T-helper 1 cell (primary cell): ENCODE results near the gene GIMD1.
"Not testable (repeated sequence)": the region's sequence is repeated elsewhere in the genome, so short reads cannot be mapped to it uniquely, and the experiment has no call there.

Source experiments
- DNase-seq, 5 donors: peaks; one replicate each; pipeline ENCODE4 v3.0.0-alpha.2; 2012 to 2020
- total RNA-seq, 4 donors: gene quantifications; one replicate each; lab custom pipeline; 2026; lab: John Stamatoyannopoulos, UW

GIMD1 gene
- 0 reads per million in 4 donors for total RNA-seq

DNA sequence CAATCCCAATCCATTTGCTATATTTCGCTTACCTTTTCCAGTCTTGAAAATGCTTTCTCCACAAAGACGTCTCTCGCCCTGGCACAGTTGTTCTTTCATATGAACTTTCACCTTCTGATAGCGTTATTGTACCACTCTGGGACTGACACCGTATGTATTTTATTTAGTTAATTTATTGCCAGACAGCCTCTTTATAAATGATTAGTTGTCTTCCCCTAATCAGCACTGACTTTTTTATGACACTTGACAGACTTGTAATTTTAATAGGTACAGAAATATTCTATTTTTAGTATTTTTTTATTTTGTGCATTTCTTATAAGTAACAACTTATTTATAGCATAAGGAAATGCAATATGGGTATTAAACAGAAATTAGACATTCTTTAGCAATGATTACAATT, at the start of gene GIMD1:
GIMD1 (minus strand) TSS at position 101 of the 400 bp plus-strand sequence. CDS start 1,343 bp downstream, outside the sequence.
- DNase-seq = no peak

DNA sequence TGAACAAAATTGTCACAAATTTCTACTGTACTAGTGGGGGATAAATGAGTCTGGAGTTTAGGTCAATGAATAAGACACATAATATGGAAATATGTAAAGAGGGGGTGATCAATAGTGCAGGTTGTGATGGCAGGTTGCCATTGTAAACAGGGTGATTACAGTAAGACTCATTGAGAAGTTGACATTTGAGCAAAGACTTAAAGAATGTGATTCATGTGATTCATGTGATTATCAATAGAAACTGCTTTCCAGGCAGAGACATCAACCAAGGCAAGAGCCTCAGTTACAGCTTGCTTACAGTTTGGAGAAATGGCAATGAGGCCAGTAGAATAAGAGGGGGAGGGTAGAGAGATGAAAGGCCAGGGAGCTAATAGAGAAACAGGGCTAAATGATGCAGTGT, 45.8 kb upstream of the GIMD1 start:
- DNase-seq = no peak

DNA sequence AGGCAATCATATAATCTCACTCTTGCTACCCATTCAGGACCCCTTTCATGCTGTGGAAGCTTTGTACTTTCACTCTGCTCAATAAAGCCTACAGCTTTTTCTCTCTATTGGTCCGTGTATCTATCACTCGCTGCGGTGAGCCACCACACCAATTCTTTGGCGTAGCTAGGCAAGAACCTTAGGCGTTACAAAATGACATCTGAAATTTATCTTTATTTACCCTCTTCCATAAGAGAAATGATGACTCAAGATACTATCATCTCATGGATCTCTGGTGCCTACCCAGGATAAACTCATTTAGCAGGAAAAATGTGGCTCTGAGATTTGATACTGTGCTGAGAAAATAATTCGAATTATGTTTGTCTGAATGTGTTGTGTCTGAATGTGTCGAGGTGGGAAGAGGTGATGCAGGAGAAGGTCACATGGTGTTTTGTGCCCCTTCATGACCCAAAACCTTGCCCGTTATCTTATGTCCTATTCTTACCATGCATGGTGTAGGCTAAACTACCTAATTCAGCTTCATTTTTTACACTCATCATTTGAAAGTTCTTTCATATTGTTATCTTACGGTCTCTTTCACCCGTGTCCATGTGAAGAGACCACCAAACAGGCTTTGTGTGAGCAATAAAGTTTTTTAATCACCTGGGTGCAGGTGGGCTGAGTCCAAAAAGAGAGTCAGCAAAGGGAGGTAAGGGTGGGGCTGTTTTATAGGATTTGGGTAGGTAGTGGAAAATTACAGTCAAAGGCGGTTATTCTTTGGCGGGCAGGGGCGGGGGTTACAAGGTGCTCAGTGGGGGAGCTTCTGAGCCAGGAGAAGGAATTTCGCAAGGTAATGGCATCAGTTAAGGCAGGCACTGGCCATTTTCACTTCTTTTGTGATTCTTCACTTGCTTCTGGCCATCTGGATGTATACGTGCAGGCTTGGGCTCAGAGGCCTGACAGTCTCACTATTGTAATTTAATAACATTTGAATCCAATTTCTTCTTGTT, 41.6 kb upstream of the GIMD1 start:
- no peak for DNase-seq

DNA sequence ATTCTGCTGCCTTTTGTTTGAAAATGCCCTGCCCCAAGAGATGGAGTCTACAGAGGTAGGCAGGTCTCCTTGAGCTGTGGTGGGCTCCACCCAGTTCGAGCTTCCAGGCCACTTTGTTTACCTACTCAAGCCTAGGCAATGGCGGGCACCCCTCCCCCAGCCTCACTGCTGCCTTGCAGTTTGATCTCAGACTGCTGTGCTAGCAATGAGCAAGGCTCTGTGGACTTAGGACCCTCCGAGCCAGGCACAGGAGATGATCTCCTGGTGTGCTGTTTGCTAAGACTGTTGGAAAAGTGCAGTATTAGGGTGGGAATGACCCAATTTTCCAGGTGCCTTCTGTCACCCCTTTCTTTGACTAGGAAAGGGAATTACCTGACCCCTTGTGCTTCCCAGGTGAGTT, 39.4 kb upstream of the GIMD1 start:
- DNase-seq = not testable (repeated sequence)

DNA sequence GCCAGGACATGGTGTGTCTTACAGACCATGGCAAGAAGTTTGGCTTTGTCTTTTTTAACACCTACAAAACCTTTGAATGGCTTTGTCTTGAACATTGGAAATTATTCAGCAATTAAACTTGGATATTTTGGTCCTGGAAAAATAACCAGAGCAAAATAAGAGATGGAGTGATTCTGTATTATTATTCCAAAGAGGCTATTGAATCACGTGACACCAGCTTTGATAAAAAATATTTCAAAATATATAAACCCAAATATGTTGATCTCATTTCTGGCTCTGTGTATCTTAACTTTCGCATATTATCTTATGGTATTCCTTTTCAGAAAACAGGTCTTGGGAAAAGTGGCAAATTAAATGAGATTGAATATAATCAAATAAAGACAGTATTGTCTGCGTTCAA, 32.6 kb upstream of the GIMD1 start:
- DNase-seq = no peak

DNA sequence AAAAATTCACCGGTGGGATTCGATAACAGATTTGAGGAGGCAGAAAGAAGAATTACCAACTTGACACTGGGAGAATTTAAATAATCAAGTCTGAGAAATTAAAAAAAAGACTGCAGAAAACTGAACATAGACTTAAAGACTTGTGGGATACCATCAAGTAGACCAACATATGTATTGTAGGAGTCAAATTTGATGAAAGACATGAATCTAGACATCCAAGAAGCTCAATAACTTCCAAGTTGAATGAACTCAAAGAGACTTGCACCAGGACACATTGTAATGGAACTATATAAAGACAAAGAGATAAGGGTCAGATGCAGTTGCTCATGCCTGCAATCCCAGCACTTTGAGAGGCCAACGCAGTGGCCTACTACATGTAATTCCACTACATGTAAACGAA, 30.3 kb upstream of the GIMD1 start:
- DNase-seq = not testable (repeated sequence)

DNA sequence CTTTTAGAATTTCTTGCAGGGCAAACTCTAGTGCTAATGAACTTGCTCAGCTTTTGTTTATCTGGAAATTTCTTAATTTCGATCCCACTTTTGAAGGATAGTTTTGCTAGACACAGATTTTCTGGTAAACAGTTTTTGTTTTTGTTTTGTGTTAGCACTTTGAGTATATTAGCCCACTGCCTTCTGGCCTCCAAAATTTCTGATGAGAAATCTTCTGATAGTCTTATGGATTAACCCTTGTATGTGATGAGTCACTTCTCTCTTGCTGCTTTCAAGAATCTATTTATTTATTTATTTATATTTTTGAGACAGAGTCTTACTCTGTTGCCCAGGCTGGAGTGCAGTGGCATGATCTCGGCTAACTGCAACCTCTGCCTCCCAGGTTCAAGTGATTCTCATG, 27.0 kb upstream of the GIMD1 start:
- no peak for DNase-seq

DNA sequence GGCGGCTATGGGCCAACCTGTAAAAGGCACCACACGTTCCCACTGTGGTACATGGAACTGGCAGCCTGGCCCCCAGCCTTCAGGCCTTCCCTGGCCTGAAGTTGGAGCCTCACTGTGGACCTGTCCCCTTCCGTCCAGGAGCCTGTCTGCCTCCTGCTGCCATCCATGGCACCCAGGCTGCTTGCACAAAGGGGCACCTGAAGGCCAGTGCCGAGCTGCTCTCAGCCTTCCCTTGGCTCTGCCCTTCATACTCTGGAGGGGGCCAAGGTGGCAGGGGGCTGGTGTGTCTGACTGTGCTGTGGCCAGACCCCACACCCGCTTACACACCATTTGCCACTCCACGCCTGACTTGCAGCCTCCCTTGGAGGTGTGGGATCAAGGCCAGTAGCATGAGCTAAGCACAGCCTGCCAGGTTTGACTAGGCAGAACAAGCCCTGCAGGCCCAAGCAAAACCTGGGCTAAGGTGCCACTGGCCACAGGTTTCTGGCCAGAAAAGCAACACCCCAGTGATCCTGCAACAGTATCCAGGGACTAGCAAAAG, 17.3 kb upstream of the GIMD1 start:
- DNase-seq = no peak

DNA sequence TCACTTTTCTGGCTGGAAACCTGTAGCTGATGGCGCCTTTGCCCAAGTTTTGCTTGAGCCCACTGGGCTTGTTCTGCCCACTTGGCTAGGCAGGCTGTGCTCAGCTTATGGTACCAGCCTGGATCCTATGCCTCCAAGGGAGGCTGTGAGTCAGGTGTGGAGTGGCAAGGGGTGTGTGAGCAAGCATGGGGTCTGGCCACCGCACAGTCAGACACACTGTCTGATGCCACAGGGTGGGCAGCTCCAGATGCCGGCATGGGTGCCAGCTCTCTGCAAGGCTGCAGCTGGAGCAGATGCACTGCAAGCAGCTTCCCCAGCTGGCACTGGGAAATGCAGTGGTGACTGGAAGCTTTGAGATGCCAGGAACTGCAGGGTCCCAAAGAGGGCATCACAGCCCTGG, 16.3 kb upstream of the GIMD1 start:
- no peak for DNase-seq

DNA sequence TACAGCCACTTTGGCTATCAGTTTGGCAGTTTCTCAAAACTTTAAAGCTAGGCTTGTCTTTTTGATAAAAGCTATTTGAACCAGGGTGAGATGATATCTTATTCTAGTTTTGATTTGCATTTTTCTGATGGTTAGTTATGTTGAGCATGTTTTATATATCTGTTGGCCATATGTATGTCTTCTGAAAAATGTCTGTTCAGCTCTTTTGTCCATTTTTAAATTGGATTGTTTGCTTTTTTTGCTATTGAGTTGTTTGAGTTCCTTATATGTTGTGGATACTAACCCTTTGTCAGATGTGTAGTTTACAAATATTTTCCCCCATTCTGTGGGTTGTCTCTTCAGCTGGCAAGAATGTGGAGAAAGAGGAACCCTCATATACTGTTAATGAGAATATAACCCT, 11.6 kb upstream of the GIMD1 start:
- DNase-seq = no peak

DNA sequence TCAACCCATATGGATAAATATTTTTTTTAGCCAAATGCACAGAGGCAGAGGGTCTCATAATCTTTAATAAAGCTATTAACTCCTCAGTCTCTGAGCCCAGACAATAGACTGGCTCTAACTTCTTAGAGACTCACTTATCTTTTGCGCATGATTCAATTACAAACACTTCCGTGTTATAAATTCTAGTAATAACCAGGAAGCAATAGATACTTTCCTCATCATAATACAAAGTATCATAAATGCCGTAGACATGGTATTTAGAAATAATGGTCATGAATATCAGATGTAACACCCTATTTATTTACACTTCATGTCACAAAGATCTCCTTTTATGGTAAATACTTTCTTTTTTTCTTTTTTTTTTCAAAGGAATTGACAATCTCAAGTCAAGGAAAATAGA, 4.4 kb upstream of the GIMD1 start:
- DNase-seq = no peak

DNA sequence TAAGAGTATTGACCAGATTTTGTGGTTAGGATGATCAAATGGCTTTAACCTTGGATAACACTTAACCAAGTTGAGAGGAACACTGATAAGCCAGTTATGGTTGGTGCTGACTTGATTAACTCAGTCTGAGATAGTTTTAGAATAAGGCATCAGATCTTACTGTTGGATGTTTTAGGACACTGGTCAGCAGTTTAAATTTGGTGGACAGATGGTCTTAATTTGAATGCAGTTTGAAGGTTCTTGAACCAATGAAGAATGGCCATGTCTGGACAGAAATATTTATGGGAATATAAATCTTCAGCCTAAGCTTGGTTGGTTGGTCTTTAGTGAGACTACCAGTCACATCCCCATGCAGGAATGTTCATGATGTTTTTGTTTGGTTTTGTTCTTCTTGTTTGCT, 2.6 kb upstream of the GIMD1 start:
- no peak for DNase-seq

DNA sequence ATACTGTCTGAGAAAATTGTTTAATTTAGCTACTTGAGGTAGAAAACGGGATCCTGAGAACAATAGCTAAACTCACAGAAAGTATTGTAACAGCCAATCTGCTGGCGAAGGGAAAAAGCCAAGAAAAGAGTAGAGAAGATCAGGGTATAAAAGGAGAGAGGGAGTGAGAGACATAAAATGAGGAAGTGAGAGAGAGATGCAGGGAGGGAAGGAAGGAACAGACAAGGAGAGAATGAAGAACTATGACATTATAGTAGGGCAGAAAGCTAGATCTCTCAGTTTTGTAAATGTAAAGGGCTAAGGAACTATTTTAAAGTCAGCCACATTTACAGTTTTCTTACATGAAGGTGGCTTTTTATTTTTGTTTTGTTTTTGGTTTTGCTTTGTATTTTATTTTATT, 1.6 kb upstream of the GIMD1 start:
- DNase-seq = no peak

DNA sequence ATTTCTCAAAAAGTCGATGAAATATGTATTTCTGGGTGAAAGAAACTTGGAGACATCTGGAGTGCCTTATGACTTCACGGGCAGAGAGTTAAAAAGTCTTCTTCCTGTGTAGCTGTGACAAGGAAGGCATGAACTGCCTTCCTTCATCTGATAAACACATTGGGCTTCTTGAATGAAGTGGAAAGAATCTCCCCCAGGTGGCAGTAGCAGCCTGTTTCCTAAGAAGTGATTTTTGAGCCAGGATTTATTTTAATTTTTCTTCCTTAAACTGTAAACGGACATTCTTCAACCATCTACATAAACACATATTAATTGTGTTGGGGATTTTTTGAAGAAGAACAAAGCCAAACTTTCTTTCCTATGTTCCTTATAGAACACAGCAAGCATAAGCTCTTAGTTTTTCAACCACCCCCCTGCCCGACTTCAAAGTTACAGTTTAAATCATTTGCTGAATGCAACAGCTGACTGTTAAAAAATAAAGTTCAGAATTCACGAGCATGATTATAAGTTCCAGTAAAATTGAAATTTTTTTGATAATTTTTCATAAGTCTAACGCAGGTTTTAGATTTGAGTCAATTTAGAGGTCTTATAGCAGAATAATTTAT, 980 bp upstream of the GIMD1 start:
- peak in 1 of 5 donors; percentile 31 for DNase-seq

DNA sequence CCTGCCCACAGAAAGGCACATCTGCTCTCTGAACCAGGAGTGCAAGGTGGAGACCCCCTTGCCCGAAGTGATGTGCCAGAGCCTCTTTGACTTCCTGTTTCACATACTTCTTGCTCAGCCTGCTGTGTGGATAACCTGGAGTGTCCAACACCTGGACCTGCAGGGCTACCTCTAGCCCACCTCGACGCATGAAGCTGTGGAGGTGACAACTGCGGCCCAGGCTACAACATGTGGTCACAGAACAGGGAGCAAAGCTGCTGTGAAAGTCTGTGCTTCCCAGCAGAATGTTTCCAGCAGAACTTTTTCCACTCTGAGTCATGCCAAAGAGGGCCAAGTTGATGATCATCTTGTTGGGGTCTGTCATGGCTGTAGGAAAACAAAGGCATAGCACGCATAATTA, 1.5 kb downstream of the GIMD1 start:
- no peak for DNase-seq

DNA sequence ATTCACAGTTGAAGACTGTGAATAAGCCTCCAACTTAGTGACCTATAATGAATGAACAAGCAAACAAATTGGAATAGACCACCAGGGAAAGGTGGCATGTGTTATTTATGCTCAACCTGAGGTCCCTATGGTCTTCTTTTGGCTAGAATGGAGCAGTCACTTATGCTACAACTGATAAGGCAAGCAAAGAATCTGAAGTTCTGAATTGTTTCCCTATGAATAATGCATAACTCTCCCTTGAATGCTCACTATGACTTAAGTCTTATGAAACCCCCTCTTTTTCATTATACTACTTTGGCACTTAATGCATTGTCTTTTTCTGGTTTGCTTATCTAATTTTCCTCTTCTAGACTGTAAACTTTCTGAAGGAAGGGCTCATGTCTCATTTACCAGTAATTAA, 2.6 kb downstream of the GIMD1 start:
- DNase-seq = no peak

DNA sequence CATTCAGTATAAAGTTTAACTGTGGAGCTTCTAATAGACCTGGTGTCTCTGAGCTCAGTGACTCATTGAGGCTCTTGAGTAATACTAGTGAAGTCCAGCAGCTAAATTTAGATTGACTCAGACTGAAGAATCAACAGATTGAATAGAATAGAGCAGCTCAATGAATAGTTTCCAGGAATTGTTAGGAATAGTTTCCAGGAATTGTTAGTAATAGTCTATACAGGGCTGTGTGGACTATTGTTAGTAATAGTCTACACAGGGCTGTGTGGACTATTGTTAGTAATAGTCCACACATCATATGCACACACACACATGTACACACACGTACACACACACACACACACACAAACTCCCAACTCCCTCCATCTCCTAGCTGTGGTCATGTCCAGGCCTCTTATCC, 3.0 kb downstream of the GIMD1 start:
- no peak for DNase-seq

DNA sequence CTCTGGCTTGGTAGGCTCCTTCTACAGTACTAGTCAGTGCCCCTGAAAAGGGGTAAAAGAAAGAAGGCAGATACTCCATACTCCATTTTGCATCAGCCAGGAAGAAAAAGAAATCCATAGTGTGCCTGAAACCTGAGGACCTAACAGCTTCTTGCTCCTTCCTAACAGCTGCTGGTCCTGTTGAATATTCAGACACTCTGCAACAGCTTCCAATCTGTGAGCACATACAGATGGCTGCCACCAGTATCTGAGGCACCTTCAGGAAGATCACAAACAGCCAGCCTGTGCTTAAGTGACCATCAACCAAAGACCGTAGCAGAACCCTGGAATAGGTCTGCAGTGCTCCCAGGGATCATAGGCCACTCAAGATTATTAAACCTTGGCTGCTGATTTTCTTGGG, 4.3 kb downstream of the GIMD1 start:
- DNase-seq = no peak

DNA sequence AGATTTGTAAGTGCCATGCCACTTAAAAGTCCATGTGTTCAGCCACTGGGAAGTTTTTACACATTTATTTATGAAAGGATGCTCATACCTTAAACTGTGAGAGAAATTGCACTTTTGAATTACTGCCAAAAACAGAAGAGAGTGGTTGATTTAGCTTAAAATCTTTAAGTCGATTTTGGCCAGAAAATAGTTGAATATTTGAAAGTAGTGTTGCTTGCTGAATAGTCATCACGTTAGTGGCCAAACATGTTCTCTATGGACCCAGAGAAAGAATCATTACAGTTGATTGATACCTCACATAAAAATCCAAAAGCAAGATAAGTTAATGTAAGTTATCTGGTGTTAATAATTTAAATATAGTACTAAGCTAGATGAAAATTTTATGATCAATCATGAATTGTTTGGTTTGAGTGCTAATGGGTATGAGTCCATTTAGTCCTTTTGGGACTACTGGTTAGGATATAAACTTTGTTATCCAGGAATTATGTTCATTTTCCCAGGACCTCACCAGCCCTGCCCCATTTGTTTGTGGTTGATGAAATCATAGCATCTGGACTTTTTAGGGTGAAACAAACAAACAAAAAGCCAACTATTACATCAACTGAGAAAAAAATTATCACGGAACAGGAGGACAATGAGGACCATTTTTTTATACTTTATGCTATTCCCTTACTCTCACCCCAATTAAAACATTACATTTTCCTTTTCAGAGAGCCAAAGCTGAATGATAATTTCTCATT, 6.3 kb downstream of the GIMD1 start:
- no peak for DNase-seq

DNA sequence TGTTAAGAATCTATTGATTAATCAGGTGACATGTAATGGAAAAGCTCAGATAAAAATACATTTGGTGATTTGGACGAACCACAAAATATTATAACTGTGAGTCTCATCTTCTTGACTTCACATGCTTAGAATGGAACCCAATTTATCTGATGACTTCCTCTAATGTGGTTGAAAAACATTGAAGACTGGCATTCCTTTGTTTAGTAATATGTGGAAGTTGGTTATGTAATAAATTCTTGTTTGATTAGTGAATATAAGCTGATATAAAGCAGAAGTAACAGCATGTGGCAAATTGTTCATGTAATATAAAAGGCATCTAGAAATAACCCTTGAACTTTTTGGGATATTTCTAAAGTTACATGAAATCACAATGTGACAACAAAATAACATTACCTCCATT, 9.7 kb downstream of the GIMD1 start:
- no peak for DNase-seq

DNA sequence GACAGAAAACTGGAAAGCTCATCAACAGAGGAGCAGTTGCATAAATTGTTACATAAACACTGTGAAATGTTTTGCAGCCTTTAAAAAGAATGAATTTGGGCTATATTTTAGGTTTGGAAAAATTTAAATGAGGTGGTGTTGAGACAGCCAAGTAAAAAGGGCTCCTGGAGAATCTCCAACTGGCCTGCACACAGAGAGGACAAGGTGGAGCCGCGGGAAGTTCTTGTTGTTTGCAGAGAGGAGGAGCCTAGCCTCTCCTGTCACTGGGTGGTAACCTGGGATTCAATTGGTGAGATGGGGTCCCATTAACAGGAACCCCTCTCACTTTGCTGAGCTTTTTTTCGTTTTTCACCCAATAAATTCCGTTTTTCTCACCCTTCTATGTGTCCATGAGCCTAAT, 13.4 kb downstream of the GIMD1 start:
- no peak for DNase-seq

DNA sequence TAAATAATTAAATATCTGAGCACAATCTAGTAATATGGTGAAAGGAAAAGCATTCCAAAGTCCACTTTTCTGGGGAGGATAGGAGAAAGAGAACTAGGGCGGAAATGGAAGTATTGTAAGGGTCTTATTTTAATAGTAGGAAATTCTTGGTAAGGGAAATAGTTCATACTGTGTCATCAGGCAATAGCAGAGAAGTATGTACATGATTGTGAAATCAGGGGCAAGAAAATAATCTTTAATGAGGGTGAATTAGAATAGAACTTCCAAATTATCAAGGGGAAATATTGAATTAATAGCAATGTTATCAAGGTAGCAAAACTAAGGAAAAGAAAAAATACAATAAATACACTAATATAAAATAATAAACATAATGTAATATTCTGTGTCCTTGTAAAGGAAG, 14.8 kb downstream of the GIMD1 start:
- DNase-seq = no peak

DNA sequence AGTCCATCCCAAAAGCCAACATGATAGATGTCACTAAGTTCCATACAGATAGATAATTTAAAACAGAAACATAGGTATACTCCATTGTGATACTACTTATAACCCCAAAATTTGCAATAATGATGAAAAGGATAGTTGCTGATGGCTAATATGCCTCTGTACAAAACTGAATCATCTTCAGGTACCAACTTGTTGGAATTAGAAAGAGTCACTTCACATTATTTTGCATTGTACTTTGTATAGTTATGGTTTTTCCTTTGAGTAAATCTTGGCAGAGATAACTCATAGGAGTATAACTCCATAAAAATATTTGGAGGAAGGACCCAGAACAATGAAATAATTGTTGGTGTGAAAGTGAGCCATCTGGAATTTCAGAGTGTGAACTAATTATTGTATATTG, 17.6 kb downstream of the GIMD1 start:
- no peak for DNase-seq
